GM12878 (cell line): Measurements from ENCODE around the gene SLC25A28. TPM values are rescaled to one million over a fixed set of nuclear protein-coding genes. Genes with fewer than 3 reads are reported as not detected.

Experiments used
- ATAC-seq: fragments of 200-7000 bp; cut with Tn5 transposase; 3 replicates; pipeline ENCODE4 v1.9.1; 2020; ENCODE audit warnings: mild to moderate bottlenecking, moderate library complexity
- BruUV-seq: library from RNA; stranded (reverse); fragments of 400-500 nt; replicated peaks from 2 replicates; lab custom pipeline; 2021; lab: Mats Ljungman, UMichigan
- CTCF ChIA-PET: fragments of 300-600 bp; sonication (Branson Sonifier 250); formaldehyde crosslinking; extraction: SDS; loops from one replicate; lab custom pipeline; 2021; ENCODE audit warnings: inconsistent platforms; lab: Yijun Ruan, JAX
- POLR2A ChIA-PET: fragments of 350-600 bp; formaldehyde crosslinking; extraction: SDS; loops from one replicate; lab custom pipeline; 2021; ENCODE audit warnings: inconsistent platforms; lab: Charles Lee
- RAD21 ChIA-PET: fragments of 300-600 bp; sonication (Branson Sonifier 250); formaldehyde crosslinking; loops from one replicate; lab custom pipeline; 2023; ENCODE audit warnings: antibody characterized with exemption; ENCODE audit not compliant: unreplicated experiment; lab: Charles Lee
- SMC1A ChIA-PET: fragments of 300-600 bp; sonication (Branson Sonifier 250); formaldehyde crosslinking; loops from one replicate; lab custom pipeline; 2023; ENCODE audit not compliant: unreplicated experiment, uncharacterized antibody; lab: Charles Lee
- DNase-seq: peaks from one replicate; pipeline ENCODE4 v3.0.0-alpha.2; 2011; ENCODE audit warnings: low read depth, low spot score
- FAIRE-seq: peaks from 3 replicates; lab custom pipeline; 2011; peaks lifted over from hg19 to GRCh38; lab: Jason Lieb, UNC
- H2AFZ ChIP-seq: 2 replicates; pipeline ENCODE4 v1.6.0; 2011; ENCODE audit warnings: low read depth, low read length, control low read depth; ENCODE audit not compliant: control insufficient read depth
- H3K27ac ChIP-seq: 2 replicates; pipeline ENCODE4 v1.5.1; 2011; ENCODE audit warnings: control low read depth; ENCODE audit not compliant: control insufficient read depth, insufficient read depth
- H3K27me3 ChIP-seq, 2 experiments: replicated peaks in 1 of 2; 2 replicates each; pipeline versions ENCODE4 v1.6.0 to v1.6.1; 2011; ENCODE audit warnings: low read length in 1 of 2; ENCODE audit not compliant: control insufficient read depth in 2 of 2, insufficient read depth in 2 of 2
- H3K36me3 ChIP-seq, 2 experiments: 2 replicates each; pipeline ENCODE4 v1.5.1; 2011; ENCODE audit warnings: low read length in 1 of 2; ENCODE audit not compliant: control insufficient read depth in 2 of 2, insufficient read depth in 2 of 2
- H3K4me1 ChIP-seq: 2 replicates; pipeline ENCODE4 v1.6.1; 2011; ENCODE audit warnings: mild to moderate bottlenecking, low read length, moderate library complexity, mixed read lengths; ENCODE audit not compliant: control insufficient read depth, insufficient read depth
- H3K4me2 ChIP-seq: 2 replicates; pipeline ENCODE4 v1.6.0; 2011; ENCODE audit warnings: control low read depth; ENCODE audit not compliant: control insufficient read depth, insufficient read depth
- H3K4me3 ChIP-seq: fragments of 200-600 bp; sonication (generic); 2 replicates; pipeline ENCODE4 v1.5.1; 2016
- H3K79me2 ChIP-seq: 2 replicates; pipeline ENCODE4 v1.6.0; 2011; ENCODE audit warnings: low read length; ENCODE audit not compliant: control insufficient read depth, insufficient read depth
- H3K9ac ChIP-seq: 2 replicates; pipeline ENCODE4 v1.8.0; 2011; ENCODE audit warnings: low read length, control low read depth, mixed read lengths; ENCODE audit not compliant: control insufficient read depth, insufficient read depth
- H3K9me3 ChIP-seq: replicated peaks from 3 replicates; pipeline ENCODE4 v1.5.1; 2011; ENCODE audit warnings: mild to moderate bottlenecking, low read length; ENCODE audit not compliant: control insufficient read depth, insufficient read depth
- H4K20me1 ChIP-seq: 2 replicates; pipeline ENCODE4 v1.6.0; 2011; ENCODE audit not compliant: control insufficient read depth, insufficient read depth
- ATF7 ChIP-seq: fragments of 450-650 bp; IDR thresholded peaks from 2 replicates; pipeline ENCODE4 v1.6.1; 2016; ENCODE audit warnings: low read depth, mild to moderate bottlenecking
- E2F8 ChIP-seq: fragments of 450-650 bp; IDR thresholded peaks from 2 replicates; pipeline ENCODE4 v1.6.1; 2018; ENCODE audit warnings: mild to moderate bottlenecking, low read depth, moderate library complexity; ENCODE audit not compliant: partially characterized antibody
- EP300 ChIP-seq, 2 experiments: fragments of 150-350 bp in 1 of 2; IDR thresholded peaks; 2 replicates each; pipeline ENCODE4 v1.6.1; 2011 to 2012; ENCODE audit warnings: low read depth in 2 of 2, low read length in 2 of 2, borderline replicate concordance in 1 of 2, improper control_type of control experiment in 1 of 2, inconsistent platforms in 1 of 2; ENCODE audit not compliant: control insufficient read depth in 1 of 2
- GABPA ChIP-seq: IDR thresholded peaks from 2 replicates; pipeline ENCODE4 v1.6.1; 2014; ENCODE audit warnings: antibody characterized with exemption, low read depth, mild to moderate bottlenecking, inconsistent platforms
- IRF5 ChIP-seq: fragments of 450-650 bp; IDR thresholded peaks from 2 replicates; pipeline ENCODE4 v1.6.1; 2017; ENCODE audit warnings: borderline replicate concordance
- KLF5 ChIP-seq: fragments of 450-650 bp; IDR thresholded peaks from 2 replicates; pipeline ENCODE4 v1.6.1; 2014; ENCODE audit warnings: mild to moderate bottlenecking; ENCODE audit not compliant: partially characterized antibody
- RAD51 ChIP-seq: fragments of 450-650 bp; IDR thresholded peaks from 2 replicates; pipeline ENCODE4 v1.6.1; 2016; ENCODE audit warnings: moderate library complexity, mild to moderate bottlenecking, inconsistent platforms
- RELA ChIP-seq: fragments of 450-650 bp; IDR thresholded peaks from 2 replicates; pipeline ENCODE4 v1.8.0; 2014; ENCODE audit warnings: borderline replicate concordance; ENCODE audit not compliant: partially characterized antibody
- SRF ChIP-seq, 2 experiments: IDR thresholded peaks; 2 replicates each; pipeline ENCODE4 v1.6.1; 2011; ENCODE audit warnings: low read depth in 2 of 2, low read length in 2 of 2, mild to moderate bottlenecking in 1 of 2, moderate library complexity in 1 of 2
- TCF7 ChIP-seq: IDR thresholded peaks from 2 replicates; pipeline ENCODE4 v1.6.1; 2014; ENCODE audit warnings: antibody characterized with exemption, borderline replicate concordance
- USF1 ChIP-seq: IDR thresholded peaks from 2 replicates; pipeline ENCODE4 v1.6.1; 2011; ENCODE audit warnings: borderline replicate concordance, low read depth, mild to moderate bottlenecking, moderate library complexity, mixed read lengths, low read length; ENCODE audit not compliant: insufficient read depth; ENCODE audit errors: extremely low read length
- ZBTB40 ChIP-seq: fragments of 450-650 bp; IDR thresholded peaks from 2 replicates; pipeline ENCODE4 v1.6.1; 2016; ENCODE audit warnings: mild to moderate bottlenecking, moderate library complexity, borderline replicate concordance
- WGBS: methylation state at CpG from one replicate; pipeline ENCODE4 v1.1.6; 2016; ENCODE audit warnings: low lambda C conversion rate; ENCODE audit not compliant: insufficient replicate concordance, insufficient coverage; ENCODE audit errors: missing lambda C conversion rate; 5-methylcytosine and 5-hydroxymethylcytosine counted together
- in situ Hi-C: fragments of 300-500 bp; cut with MboI; formaldehyde crosslinking; loops from 9 replicates; pipeline ENCODE4 v1.14.3; 2018; ENCODE audit warnings: mixed read lengths
- intact Hi-C: fragments of 100-400 bp; cut with micrococcal nuclease; formaldehyde crosslinking; loops from one replicate; pipeline ENCODE4 v1.14.2; 2022; ENCODE audit not compliant: unreplicated experiment
- polyA plus RNA-seq, 11 experiments: library from polyadenylated mRNA; depleted of rRNA in 4 of 11; unstranded in 6 of 11; stranded (reverse) in 5 of 11; fragments of >200 nt; fragmentation: Nextera tagmentation in 4 of 11; fragmentation: Illumina TruSeq in 1 of 11; extraction: Ambion mirVana in 4 of 11; extraction: Trizol in 1 of 11; gene quantifications; 1 replicate in 1 of 11; 2 replicates in 10 of 11; pipeline versions ENCODE4 v1.2.1 to v1.2.3, GENCODE V29; 2011 to 2016; ENCODE audit warnings: inconsistent platforms in 2 of 11, missing spikeins in 2 of 11, low read depth in 1 of 11
- total RNA-seq, 4 experiments: library from RNA; depleted of rRNA in 3 of 4; stranded (reverse); fragments of >200 nt in 3 of 4; fragmentation: Illumina TruSeq in 1 of 4; extraction: Trizol in 1 of 4; gene quantifications; 2 replicates each; pipeline versions ENCODE4 v1.2.1 to v1.2.3, GENCODE V29; 2013 to 2021

The SLC25A28 gene
- total and polyA plus RNA-seq, 10 of the 15 experiments (the other 5 are each of a cell fraction or from before 2014, with no cell fraction given): 7.5 to 47.8 (median 24.9) TPM

GRCh38 chr10:99610221-99610620, 10.0 kb downstream of the SLC25A28 start:
- no peak overlapping the region for H3K9ac ChIP-seq
- no peaks in the 10 kb centered on the region for H3K79me2 ChIP-seq
- H3K4me3 ChIP-seq: no peak overlapping the region
- DNase-seq: no peak
- H3K36me3 ChIP-seq: peaks cover 8 to 9% of the 10 kb centered on the region in 2 experiments
- in situ Hi-C loops: loop anchor here (5.0 kb wide), 2 partner anchors 178 to 218 kb away; partner anchors contain the start of gene GOT1
- WGBS: 98% methylated on average over 3 of the region's 3 CpGs
- no TSS peak for BruUV-seq
- no peak overlapping the region for H2AFZ ChIP-seq
- no peak for FAIRE-seq
- no peak for ATAC-seq
- POLR2A ChIA-PET: no interaction called here
- no peaks in the 10 kb centered on the region for H3K9me3 ChIP-seq
- no peaks in the 10 kb centered on the region for H3K27me3 ChIP-seq
- RAD21 ChIA-PET: interaction anchor here (8.4 kb wide), 1 partner anchor 174 kb away, joined by 70 read pairs; no protein-coding TSS in a partner anchor
- intact Hi-C loops: no loop called here
- no peak overlapping the region for H3K27ac ChIP-seq
- no peaks in the 10 kb centered on the region for H4K20me1 ChIP-seq
- no peaks in the 10 kb centered on the region for H3K4me1 ChIP-seq
- CTCF ChIA-PET: interaction anchor here (0.6 to 12.7 kb wide), 4 partner anchors 49 to 405 kb away, joined by 4 to 233 read pairs (median 106); partner anchors contain the start of gene GOT1
- no peak for TF ChIP-seq RELA
- no peak for TF ChIP-seq ZBTB40
- no peak for TF ChIP-seq TCF7
- no peak for TF ChIP-seq KLF5
- no peak for TF ChIP-seq RAD51
- no peak for TF ChIP-seq GABPA
- no peak for TF ChIP-seq E2F8
- TF ChIP-seq EP300 (IDR thresholded peaks at IDR 0.05; ENCODE audit: borderline replicate concordance in 1 of 2, control insufficient read depth in 1 of 2, low read depth in 2 of 2, low read length in 2 of 2): no peak
- no peak for TF ChIP-seq SRF (IDR thresholded peaks at IDR 0.05; ENCODE audit: low read depth in 2 of 2, low read length in 2 of 2)
- TF ChIP-seq IRF5: no peak
- no peak for TF ChIP-seq USF1
- no peak for TF ChIP-seq ATF7
- H3K4me2 ChIP-seq: no peak overlapping the region
- SMC1A ChIA-PET: interaction anchor here (2.2 kb wide), 1 partner anchor 217 kb away, joined by 10 read pairs; no protein-coding TSS in a partner anchor
